ENCODE results near the gene CNTNAP2.
"Not testable (repeated sequence)": the region's sequence is repeated elsewhere in the genome, so short reads cannot be mapped to it uniquely, and the experiment has no call there.

Gene CNTNAP2

GRCh38 chr7:147731311-147731710, 1614.7 kb downstream of the CNTNAP2 start:
- CTCF ChIA-PET = no interaction called here
- H3K27ac ChIP-seq (ENCODE audit: extremely low read depth, low read depth, low read length) = no peak overlapping the region
- TF ChIP-seq ZNF777 (tag by site-specific recombination; IDR thresholded peaks at IDR 0.05; ENCODE audit: borderline replicate concordance) (no peak), HOXD13 (CRISPR knock-in tag; IDR thresholded peaks at IDR 0.05; ENCODE audit: borderline replicate concordance) (no peak), ZNF791 (tag by site-specific recombination; IDR thresholded peaks at IDR 0.05) (no peak), WT1 (tag by site-specific recombination; IDR thresholded peaks at IDR 0.05) (no peak)
- H3K9me3 ChIP-seq (ENCODE audit: control insufficient read depth, insufficient read depth, low read depth, low read length) = no peaks in the 10 kb centered on the region
- H3K36me3 ChIP-seq (ENCODE audit: control insufficient read depth in 2 of 2, insufficient read depth in 1 of 2, low read length in 2 of 2) = no peaks in the 10 kb centered on the region
- no peak overlapping the region for H3K4me3 ChIP-seq (ENCODE audit: low read depth, low read length)
- H3K4me1 ChIP-seq (ENCODE audit: control insufficient read depth, insufficient read depth, low read length) = no peaks in the 10 kb centered on the region
- POLR2A ChIA-PET = no interaction called here

DNA sequence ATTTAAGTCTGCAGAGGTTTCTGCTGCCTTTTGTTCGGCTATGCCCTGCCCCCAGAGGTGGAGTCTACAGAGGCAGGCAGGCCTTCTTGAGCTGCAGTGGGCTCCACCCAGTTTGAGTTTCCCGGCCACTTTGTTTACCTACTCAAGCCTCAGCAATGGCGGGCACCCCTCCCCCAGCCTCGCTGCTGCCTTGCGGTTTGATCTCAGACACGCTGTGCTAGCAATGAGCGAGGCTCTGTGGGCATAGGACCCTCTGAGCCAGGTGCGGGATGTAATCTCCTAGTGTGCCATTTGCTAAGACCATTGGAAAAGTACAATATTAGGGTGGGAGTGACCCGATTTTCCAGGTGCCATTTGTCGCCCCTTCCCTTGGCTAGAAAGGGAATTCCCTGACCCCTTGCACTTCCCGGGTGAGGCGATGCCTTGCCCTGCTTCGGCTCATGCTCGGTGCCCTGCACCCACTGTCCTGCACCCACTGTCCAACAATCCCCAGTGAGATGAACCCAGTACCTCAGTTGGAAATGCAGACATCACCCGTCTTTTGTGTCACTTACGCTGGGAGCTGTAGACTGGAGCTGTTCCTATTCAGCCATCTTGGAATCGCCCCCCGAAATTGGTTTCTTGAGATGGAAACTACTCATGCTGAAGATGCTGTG, 1621.1 kb downstream of the CNTNAP2 start:
- H3K27ac ChIP-seq (ENCODE audit: extremely low read depth, low read depth, low read length); CTCF ChIA-PET; H3K9me3 ChIP-seq (ENCODE audit: control insufficient read depth, insufficient read depth, low read depth, low read length); POLR2A ChIA-PET; H3K4me3 ChIP-seq (ENCODE audit: low read depth, low read length); H3K36me3 ChIP-seq (ENCODE audit: control insufficient read depth in 2 of 2, insufficient read depth in 1 of 2, low read length in 2 of 2); H3K4me1 ChIP-seq (ENCODE audit: control insufficient read depth, insufficient read depth, low read length): not testable (repeated sequence)

DNA sequence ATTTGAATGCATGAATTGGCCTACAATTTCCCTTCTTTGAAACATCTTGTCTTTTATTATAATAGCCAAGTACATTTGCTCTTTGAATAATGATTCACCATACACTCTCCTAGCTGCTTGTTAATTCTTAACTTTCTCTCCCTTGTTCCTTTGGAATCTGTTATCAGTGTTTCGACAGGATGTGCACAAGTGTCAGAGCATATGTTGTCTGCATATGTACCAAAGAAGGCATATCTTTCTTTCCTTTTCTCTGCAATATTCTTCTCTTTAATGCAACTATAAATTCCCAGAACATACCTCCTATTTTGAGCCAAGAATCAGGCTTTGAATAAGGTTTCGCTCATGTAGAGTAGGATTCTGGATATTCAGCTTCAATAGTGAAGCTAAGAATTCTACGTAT, 1625.7 kb downstream of the CNTNAP2 start:
- TF ChIP-seq TRIM28 (IDR thresholded peaks at IDR 0.05; ENCODE audit: borderline replicate concordance, low read length) (no peak), ZNF596 (tag by site-specific recombination; IDR thresholded peaks at IDR 0.05) (no peak), MYNN (tag by site-specific recombination; IDR thresholded peaks at IDR 0.05; ENCODE audit: borderline replicate concordance) (no peak), ZNF146 (tag by site-specific recombination; IDR thresholded peaks at IDR 0.05) (no peak), ZNF521 (tag by site-specific recombination; IDR thresholded peaks at IDR 0.05) (no peak), ZNF623 (tag by site-specific recombination; IDR thresholded peaks at IDR 0.05) (no peak), ZNF707 (tag by site-specific recombination; IDR thresholded peaks at IDR 0.05) (no peak), ZNF404 (tag by site-specific recombination; IDR thresholded peaks at IDR 0.05) (no peak), ZNF214 (tag by site-specific recombination; IDR thresholded peaks at IDR 0.05; ENCODE audit: borderline replicate concordance) (no peak), ZNF354C (tag by site-specific recombination; IDR thresholded peaks at IDR 0.05; ENCODE audit: borderline replicate concordance, low read depth) (no peak)
- TF ChIP-seq, protein P1, sequence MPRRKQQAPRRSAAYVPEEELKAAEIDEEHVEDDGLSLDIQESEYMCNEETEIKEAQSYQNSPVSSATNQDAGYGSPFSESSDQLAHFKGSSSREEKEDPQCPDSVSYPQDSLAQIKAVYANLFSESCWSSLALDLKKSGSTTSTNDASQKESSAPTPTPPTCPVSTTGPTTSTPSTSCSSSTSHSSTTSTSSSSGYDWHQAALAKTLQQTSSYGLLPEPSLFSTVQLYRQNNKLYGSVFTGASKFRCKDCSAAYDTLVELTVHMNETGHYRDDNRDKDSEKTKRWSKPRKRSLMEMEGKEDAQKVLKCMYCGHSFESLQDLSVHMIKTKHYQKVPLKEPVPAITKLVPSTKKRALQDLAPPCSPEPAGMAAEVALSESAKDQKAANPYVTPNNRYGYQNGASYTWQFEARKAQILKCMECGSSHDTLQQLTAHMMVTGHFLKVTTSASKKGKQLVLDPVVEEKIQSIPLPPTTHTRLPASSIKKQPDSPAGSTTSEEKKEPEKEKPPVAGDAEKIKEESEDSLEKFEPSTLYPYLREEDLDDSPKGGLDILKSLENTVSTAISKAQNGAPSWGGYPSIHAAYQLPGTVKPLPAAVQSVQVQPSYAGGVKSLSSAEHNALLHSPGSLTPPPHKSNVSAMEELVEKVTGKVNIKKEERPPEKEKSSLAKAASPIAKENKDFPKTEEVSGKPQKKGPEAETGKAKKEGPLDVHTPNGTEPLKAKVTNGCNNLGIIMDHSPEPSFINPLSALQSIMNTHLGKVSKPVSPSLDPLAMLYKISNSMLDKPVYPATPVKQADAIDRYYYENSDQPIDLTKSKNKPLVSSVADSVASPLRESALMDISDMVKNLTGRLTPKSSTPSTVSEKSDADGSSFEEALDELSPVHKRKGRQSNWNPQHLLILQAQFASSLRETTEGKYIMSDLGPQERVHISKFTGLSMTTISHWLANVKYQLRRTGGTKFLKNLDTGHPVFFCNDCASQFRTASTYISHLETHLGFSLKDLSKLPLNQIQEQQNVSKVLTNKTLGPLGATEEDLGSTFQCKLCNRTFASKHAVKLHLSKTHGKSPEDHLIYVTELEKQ (tag by site-specific recombination; IDR thresholded peaks at IDR 0.05; ENCODE audit: borderline replicate concordance) = no peak
- TF ChIP-seq, protein P2, sequence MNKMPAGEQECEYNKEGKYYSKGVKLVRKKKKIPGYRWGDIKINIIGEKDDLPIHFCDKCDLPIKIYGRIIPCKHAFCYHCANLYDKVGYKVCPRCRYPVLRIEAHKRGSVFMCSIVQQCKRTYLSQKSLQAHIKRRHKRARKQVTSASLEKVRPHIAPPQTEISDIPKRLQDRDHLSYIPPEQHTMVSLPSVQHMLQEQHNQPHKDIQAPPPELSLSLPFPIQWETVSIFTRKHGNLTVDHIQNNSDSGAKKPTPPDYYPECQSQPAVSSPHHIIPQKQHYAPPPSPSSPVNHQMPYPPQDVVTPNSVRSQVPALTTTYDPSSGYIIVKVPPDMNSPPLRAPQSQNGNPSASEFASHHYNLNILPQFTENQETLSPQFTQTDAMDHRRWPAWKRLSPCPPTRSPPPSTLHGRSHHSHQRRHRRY (tag by site-specific recombination; IDR thresholded peaks at IDR 0.05) = no peak
- ChIA-PET CTCF (interaction anchor here (1.0 kb wide), 1 partner anchor 22 kb away, joined by 3 read pairs; no protein-coding TSS in a partner anchor), POLR2A (no interaction called here)
- H3K27ac ChIP-seq (ENCODE audit: extremely low read depth, low read depth, low read length) = no peak overlapping the region
- H3K4me3 ChIP-seq (ENCODE audit: low read depth, low read length) = no peak overlapping the region
- H3K36me3 ChIP-seq (ENCODE audit: control insufficient read depth in 2 of 2, insufficient read depth in 1 of 2, low read length in 2 of 2) = no peaks in the 10 kb centered on the region
- no peaks in the 10 kb centered on the region for H3K4me1 ChIP-seq (ENCODE audit: control insufficient read depth, insufficient read depth, low read length)
- H3K9me3 ChIP-seq (ENCODE audit: control insufficient read depth, insufficient read depth, low read depth, low read length) = no peaks in the 10 kb centered on the region
